Measurements from ENCODE around the gene DNER. TPM values are rescaled to one million over a fixed set of nuclear protein-coding genes. Genes with fewer than 3 reads are reported as not detected.

The DNER gene
- total RNA-seq, 4 donors from 2014 or later: 0.31 to 13.3 (median 6.3) TPM

DNA sequence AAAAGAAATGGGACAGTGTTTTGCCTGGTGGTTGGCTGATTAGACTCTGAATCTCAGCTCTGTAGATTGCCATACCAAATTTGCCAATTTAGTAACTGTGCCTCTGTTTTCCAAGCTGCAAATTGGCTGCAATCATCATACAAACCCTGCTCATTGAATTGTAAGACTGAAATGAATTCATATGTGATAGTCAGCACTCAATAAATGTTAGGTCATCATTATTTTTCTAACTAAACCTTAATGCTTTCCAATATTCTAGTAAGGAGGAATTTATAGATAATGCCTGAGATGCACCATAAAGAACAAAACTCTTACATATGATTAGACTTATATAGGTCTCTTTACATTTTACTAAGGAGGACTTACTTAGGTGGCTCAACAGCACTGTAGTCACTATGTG is 85.3 kb downstream of the DNER start:
- no peak for TF ChIP-seq EP300 (IDR thresholded peaks at IDR 0.05)
- no peak for TF ChIP-seq POLR2AphosphoS5 (IDR thresholded peaks at IDR 0.05)
- no peak for TF ChIP-seq POLR2A (IDR thresholded peaks at IDR 0.05)
- TF ChIP-seq, protein P1, sequence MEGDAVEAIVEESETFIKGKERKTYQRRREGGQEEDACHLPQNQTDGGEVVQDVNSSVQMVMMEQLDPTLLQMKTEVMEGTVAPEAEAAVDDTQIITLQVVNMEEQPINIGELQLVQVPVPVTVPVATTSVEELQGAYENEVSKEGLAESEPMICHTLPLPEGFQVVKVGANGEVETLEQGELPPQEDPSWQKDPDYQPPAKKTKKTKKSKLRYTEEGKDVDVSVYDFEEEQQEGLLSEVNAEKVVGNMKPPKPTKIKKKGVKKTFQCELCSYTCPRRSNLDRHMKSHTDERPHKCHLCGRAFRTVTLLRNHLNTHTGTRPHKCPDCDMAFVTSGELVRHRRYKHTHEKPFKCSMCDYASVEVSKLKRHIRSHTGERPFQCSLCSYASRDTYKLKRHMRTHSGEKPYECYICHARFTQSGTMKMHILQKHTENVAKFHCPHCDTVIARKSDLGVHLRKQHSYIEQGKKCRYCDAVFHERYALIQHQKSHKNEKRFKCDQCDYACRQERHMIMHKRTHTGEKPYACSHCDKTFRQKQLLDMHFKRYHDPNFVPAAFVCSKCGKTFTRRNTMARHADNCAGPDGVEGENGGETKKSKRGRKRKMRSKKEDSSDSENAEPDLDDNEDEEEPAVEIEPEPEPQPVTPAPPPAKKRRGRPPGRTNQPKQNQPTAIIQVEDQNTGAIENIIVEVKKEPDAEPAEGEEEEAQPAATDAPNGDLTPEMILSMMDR (IDR thresholded peaks at IDR 0.05): no peak
- Histone ChIP-seq H3K4me1 (no peaks in the 10 kb centered on the region), H3K27ac (no peak overlapping the region), H3K27me3 (no peaks in the 10 kb centered on the region), H3K36me3 (no peaks in the 10 kb centered on the region), H3K4me3 (no peak overlapping the region), H3K9me3 (no peaks in the 10 kb centered on the region)
- no peak for ATAC-seq

DNA sequence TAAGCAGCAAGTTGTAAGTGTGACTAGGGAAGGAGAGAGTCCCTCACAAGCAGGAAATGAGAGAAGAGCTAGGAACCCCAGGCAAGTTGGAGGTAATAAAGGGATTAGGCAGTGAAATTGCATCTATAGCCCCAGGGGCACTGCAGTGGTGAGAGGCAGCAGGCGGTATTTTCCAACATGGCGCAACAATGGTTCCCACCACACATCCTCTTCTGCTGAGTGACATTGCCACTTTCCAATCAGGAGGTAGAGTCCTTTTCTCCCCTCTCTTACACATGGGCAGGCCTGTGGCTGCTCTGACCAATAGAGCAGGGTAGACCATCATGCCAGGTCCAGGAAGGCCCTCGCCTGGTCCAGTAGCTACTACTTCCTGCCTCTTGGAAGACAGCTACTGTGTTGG is 86.6 kb downstream of the DNER start:
- TF ChIP-seq EP300 (IDR thresholded peaks at IDR 0.05): no peak
- TF ChIP-seq, protein P1 (IDR thresholded peaks at IDR 0.05): no peak
- no peak for TF ChIP-seq POLR2AphosphoS5 (IDR thresholded peaks at IDR 0.05)
- TF ChIP-seq POLR2A (IDR thresholded peaks at IDR 0.05): no peak
- Histone ChIP-seq H3K36me3 (no peaks in the 10 kb centered on the region), H3K27ac (no peak overlapping the region), H3K27me3 (no peaks in the 10 kb centered on the region), H3K9me3 (no peaks in the 10 kb centered on the region), H3K4me1 (no peaks in the 10 kb centered on the region), H3K4me3 (no peak overlapping the region)
- 63 to 70% methylated on average over 2 to 3 of the region's 3 CpGs for WGBS, 2 donors (ENCODE audit: low coverage in 1 of 2)
- ATAC-seq: no peak

DNA sequence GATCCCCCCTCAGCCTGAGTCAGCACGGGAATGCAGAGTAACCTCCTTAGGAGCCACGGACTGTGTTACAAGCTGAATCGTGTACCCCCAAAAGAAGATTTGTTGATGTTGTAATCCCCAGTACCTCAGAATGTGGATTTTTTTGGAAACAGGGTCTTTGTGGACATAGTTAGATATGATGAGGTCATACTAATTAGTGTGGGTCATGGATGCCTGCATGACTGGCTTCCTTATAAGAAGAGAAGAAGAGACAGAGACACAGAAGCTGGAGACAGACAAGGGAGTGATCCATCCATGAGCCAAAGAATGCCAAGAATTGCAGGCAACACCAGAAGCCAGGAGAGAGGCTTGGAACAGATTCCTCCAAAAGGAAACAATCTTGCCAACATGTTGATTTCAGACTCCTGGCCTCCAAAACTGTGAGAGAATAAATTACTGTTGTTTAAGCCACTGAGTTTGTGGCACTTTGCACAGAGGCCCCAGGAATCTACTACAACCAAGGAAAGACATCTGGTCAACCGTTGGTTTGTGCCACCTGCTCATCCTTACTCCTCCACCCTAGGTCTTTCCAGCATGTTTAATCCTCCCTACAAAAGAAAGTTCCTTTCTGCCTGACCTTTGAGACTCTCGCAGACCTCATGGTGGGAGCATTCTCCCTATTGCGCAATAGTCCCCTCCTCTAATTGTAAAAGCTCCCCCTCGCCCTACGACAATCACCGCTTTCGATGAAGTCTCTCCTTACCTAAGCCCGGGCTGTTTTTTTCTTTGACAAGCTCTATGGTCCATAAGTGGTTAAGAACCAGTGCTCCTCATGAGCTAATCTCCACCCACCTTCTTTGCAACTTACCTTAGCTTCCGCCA is 91.6 kb downstream of the DNER start:
- no peak for ATAC-seq
- TF ChIP-seq POLR2AphosphoS5 (IDR thresholded peaks at IDR 0.05) (no peak), EP300 (IDR thresholded peaks at IDR 0.05) (no peak), POLR2A (IDR thresholded peaks at IDR 0.05) (no peak)
- TF ChIP-seq, protein P1 (IDR thresholded peaks at IDR 0.05): no peak
- Histone ChIP-seq H3K27ac (no peak overlapping the region), H3K27me3 (no peaks in the 10 kb centered on the region), H3K4me1 (no peaks in the 10 kb centered on the region), H3K9me3 (no peaks in the 10 kb centered on the region), H3K4me3 (no peak overlapping the region), H3K36me3 (no peaks in the 10 kb centered on the region)
- WGBS, 2 donors (ENCODE audit: low coverage in 1 of 2): 76 to 89% methylated on average over 6 to 12 of the region's 12 CpGs

DNA sequence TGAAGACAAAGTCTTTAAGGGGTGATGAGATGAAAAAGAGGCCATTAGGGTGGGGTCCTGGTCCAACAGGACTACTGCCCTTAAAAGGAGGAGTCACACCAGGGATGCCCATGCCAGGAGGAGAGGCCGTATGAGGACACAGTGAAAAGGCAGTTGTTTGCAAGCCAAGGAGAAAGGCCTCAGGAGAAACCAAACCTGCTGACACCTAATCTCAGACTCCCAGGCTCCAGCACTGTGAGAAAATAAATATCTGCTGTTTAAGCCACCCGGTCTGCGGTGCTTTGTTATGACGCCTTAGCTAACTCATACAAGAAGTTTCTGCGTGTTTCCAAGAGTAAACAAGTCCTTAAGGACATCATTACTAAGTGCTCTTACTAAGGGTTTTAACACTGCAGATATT is 93.6 kb downstream of the DNER start:
- ATAC-seq: no peak
- Histone ChIP-seq H3K27ac (no peak overlapping the region), H3K4me1 (no peaks in the 10 kb centered on the region), H3K36me3 (no peaks in the 10 kb centered on the region), H3K9me3 (no peaks in the 10 kb centered on the region), H3K27me3 (no peaks in the 10 kb centered on the region), H3K4me3 (no peak overlapping the region)
- TF ChIP-seq POLR2A (IDR thresholded peaks at IDR 0.05) (no peak), POLR2AphosphoS5 (IDR thresholded peaks at IDR 0.05) (no peak), EP300 (IDR thresholded peaks at IDR 0.05) (no peak)
- TF ChIP-seq, protein P1 (IDR thresholded peaks at IDR 0.05): no peak
- WGBS, 2 donors (ENCODE audit: low coverage in 1 of 2): 50 to 59% methylated on average over 5 of the region's 5 CpGs

DNA sequence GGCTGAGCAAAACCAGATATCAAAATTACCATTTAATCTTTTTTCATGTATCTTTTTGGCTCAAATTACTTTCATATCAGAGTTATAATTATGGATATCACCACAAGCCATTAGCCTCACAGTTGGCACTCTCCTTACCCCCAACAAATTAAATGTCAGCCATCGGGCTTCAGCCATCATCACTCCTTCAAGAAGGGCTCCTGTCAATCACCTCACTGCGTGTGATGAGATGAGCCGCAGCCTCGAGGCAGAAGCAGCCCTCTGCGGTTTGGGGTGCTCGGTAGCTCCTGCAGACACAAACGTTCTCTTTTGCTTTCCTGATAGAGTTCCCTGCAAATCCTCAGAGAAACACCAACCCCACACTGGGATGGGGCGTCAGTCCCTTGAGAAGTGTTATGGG is 94.1 kb downstream of the DNER start:
- no peak overlapping the region for H3K4me3 ChIP-seq
- no peaks in the 10 kb centered on the region for H3K36me3 ChIP-seq
- H3K27ac ChIP-seq: no peak overlapping the region
- no peaks in the 10 kb centered on the region for H3K27me3 ChIP-seq
- TF ChIP-seq EP300 (IDR thresholded peaks at IDR 0.05) (no peak), POLR2AphosphoS5 (IDR thresholded peaks at IDR 0.05) (no peak)
- TF ChIP-seq, protein P1 (IDR thresholded peaks at IDR 0.05): no peak
- no peaks in the 10 kb centered on the region for H3K4me1 ChIP-seq
- 70 to 71% methylated on average over 1 to 7 of the region's 8 CpGs for WGBS, 2 donors (ENCODE audit: low coverage in 1 of 2)
- no peaks in the 10 kb centered on the region for H3K9me3 ChIP-seq
- no peak for ATAC-seq
